Ascending aorta (tissue), 2 donors: ENCODE results near the gene PPM1D. TPM values are rescaled to one million over a fixed set of nuclear protein-coding genes. Genes with fewer than 3 reads are reported as not detected.
"Not testable (repeated sequence)": the region's sequence is repeated elsewhere in the genome, so short reads cannot be mapped to it uniquely, and the experiment has no call there.

ENCODE experiments used
- DNase-seq, 2 donors: peaks; one replicate each; pipeline ENCODE4 v3.0.0-alpha.2; 2019; ENCODE audit warnings: low spot score in 2 of 2
- H3K27ac ChIP-seq, 2 donors: fragments of 200-600 bp; sonication (generic); one replicate each; pipeline ENCODE4 v1.5.1; 2016 to 2017; ENCODE audit warnings: mild to moderate bottlenecking in 1 of 2
- H3K27me3 ChIP-seq: fragments of 200-600 bp; sonication (generic); one replicate; pipeline ENCODE4 v1.5.1; 2017
- H3K36me3 ChIP-seq, 2 donors: fragments of 200-600 bp; sonication (generic); one replicate each; pipeline ENCODE4 v1.5.1; 2016
- H3K4me1 ChIP-seq, 2 donors: fragments of 200-600 bp; sonication (generic); one replicate each; pipeline ENCODE4 v1.5.1; 2016 to 2017; ENCODE audit warnings: mild to moderate bottlenecking in 1 of 2
- H3K4me3 ChIP-seq, 2 donors: fragments of 200-600 bp; sonication (generic); one replicate each; pipeline ENCODE4 v1.5.1; 2016 to 2017; ENCODE audit warnings: mild to moderate bottlenecking in 1 of 2
- H3K9me3 ChIP-seq, 2 donors: fragments of 200-600 bp; sonication (generic); one replicate each; pipeline ENCODE4 v1.5.1; 2016
- intact Hi-C: fragments of 100-400 bp; cut with DNase I; formaldehyde crosslinking; loops from one replicate; pipeline ENCODE4 v1.15.1; 2023
- total RNA-seq: library from RNA; depleted of rRNA; stranded (reverse); fragments of >200 nt; gene quantifications from one replicate; pipeline ENCODE4 v1.1.0, GENCODE V29; 2016
- TF ChIP-seq, protein P1 (sequence below), 3 experiments: fragments of 200-600 bp in 2 of 3; fragments of 450-650 bp in 1 of 3; sonication (generic) in 2 of 3; IDR thresholded peaks; one replicate each; pipeline ENCODE4 v1.5.1; 2016 to 2019; ENCODE audit warnings: antibody characterized with exemption in 3 of 3, mild to moderate bottlenecking in 1 of 3, moderate library complexity in 1 of 3

The PPM1D gene
- total RNA-seq, 1 donor from 2014 or later = 6.0 TPM

DNA sequence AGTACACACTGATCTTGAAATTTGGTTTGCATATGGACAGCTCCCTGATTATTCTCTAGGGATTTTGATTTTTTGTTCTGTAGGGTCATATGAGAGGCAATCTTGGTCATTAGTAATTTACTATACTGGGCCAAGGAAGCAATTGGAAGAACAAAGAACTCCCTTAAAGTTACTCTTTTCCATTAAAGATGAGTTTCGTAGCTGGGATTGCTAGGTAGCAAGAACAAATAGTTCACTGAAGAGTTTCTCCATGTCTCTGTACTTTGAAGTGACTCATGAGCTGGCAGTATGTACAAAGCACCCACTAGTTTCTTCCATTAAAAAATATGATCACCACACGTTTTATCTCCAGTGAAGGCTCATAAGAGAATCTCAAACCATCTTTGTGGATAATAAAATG lies 71.5 kb downstream of the PPM1D start:
- TF ChIP-seq, protein P1, sequence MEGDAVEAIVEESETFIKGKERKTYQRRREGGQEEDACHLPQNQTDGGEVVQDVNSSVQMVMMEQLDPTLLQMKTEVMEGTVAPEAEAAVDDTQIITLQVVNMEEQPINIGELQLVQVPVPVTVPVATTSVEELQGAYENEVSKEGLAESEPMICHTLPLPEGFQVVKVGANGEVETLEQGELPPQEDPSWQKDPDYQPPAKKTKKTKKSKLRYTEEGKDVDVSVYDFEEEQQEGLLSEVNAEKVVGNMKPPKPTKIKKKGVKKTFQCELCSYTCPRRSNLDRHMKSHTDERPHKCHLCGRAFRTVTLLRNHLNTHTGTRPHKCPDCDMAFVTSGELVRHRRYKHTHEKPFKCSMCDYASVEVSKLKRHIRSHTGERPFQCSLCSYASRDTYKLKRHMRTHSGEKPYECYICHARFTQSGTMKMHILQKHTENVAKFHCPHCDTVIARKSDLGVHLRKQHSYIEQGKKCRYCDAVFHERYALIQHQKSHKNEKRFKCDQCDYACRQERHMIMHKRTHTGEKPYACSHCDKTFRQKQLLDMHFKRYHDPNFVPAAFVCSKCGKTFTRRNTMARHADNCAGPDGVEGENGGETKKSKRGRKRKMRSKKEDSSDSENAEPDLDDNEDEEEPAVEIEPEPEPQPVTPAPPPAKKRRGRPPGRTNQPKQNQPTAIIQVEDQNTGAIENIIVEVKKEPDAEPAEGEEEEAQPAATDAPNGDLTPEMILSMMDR (IDR thresholded peaks at IDR 0.05) = no peak
- H3K36me3 ChIP-seq = no peaks in the 10 kb centered on the region
- H3K4me3 ChIP-seq = no peak overlapping the region
- no peak for DNase-seq
- no peaks in the 10 kb centered on the region for H3K4me1 ChIP-seq
- H3K9me3 ChIP-seq = no peaks in the 10 kb centered on the region
- no peak overlapping the region for H3K27ac ChIP-seq
- intact Hi-C loops = loop anchor here (10.0 kb wide), 1 partner anchor 967 kb away; the partner anchor contains the start of genes PTRH2 and VMP1
- no peaks in the 10 kb centered on the region for H3K27me3 ChIP-seq

DNA sequence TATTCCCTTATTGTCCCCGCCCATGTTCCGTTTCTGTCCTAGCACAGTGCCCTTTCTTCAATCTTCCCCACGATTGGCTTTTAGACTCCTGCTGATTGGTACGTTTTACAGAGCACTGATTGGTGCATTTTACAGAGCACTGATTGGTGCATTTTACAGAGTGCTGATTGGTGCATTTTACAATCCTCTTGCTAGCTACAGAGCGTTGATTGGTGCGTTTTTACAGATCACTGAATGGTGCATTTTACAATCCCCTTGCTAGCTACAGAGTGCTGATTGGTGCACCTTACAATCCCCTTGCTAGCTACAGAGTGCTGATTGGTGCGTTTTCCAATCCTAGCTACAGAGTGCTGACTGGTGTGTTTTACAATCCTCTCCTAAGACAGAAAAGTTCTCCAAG lies 74.6 kb downstream of the PPM1D start:
- H3K27ac ChIP-seq, H3K4me1 ChIP-seq, H3K4me3 ChIP-seq, DNase-seq, H3K9me3 ChIP-seq, H3K36me3 ChIP-seq, H3K27me3 ChIP-seq: not testable (repeated sequence)
- intact Hi-C loops = loop anchor here (10.0 kb wide), 1 partner anchor 970 kb away; the partner anchor contains the start of genes PTRH2 and VMP1

DNA sequence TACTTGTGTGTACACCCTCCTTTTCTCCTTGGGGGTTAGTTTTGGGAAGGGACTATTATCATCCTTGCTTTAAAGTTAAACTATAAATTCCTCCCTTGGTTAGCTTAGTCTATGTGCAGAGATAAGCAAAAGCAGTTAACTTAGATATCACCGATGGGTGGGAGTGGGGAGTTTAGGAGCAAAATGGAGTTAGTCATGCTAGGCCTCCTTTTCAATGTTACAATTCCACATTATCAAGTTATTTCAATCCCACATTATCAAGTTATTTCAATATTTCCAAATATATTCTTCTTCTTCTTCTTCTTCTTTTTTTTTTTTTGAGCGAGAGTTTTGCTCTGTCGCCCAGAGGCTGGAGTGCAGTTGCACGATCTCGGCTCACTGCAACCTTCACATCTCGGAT lies 76.0 kb downstream of the PPM1D start:
- Histone ChIP-seq H3K4me3 (no peak overlapping the region), H3K36me3 (no peaks in the 10 kb centered on the region), H3K27ac (no peak overlapping the region), H3K4me1 (peaks cover 0 to 10% of the 10 kb centered on the region in 2 donors), H3K27me3 (no peaks in the 10 kb centered on the region), H3K9me3 (no peaks in the 10 kb centered on the region)
- intact Hi-C loops = loop anchor here (2.0 to 10.0 kb wide), 2 partner anchors 597 to 971 kb away; partner anchors contain the start of genes HEATR6, PTRH2 and VMP1
- DNase-seq = no peak
- TF ChIP-seq, protein P1 (IDR thresholded peaks at IDR 0.05) = no peak

DNA sequence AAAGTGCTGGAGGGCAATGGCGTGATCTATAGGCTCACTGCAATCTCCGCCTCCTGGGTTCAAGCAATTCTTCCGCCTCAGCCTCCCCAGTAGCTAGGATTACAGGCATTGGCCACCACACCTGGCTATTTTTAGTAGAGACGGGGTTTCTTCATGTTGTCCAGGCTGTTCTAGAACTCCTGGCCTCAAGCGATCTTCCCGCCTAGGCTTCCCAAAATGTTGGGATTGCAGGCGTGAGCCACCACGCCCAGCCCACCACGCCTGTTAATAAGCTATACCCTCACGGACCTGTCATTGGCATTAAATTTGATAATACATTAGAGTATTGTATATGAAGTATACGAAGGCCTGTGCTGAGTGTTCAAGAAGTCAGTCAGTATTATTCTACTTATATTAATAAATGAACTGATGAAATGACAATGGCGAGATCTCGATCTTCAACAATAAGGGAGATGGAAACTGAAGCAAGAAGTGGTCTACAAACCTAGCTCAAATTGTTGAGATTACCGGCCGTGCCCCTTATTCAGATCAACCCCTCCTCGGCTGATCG lies 76.8 kb downstream of the PPM1D start:
- Histone ChIP-seq H3K4me1 (peaks cover 0 to 10% of the 10 kb centered on the region in 2 donors), H3K27me3 (no peaks in the 10 kb centered on the region), H3K36me3 (peaks cover 0 to 2% of the 10 kb centered on the region in 2 donors), H3K4me3 (peak overlapping the region; percentile 71 to 79), H3K9me3 (no peaks in the 10 kb centered on the region), H3K27ac (peak overlapping the region; percentile 63 to 69)
- TF ChIP-seq, protein P1 (IDR thresholded peaks at IDR 0.05) = no peak
- DNase-seq = no peak
- intact Hi-C loops = loop anchor here (1.0 to 10.0 kb wide), 6 partner anchors 77 to 972 kb away; partner anchors contain the start of genes APPBP2, HEATR6, PPM1D and PTRH2

DNA sequence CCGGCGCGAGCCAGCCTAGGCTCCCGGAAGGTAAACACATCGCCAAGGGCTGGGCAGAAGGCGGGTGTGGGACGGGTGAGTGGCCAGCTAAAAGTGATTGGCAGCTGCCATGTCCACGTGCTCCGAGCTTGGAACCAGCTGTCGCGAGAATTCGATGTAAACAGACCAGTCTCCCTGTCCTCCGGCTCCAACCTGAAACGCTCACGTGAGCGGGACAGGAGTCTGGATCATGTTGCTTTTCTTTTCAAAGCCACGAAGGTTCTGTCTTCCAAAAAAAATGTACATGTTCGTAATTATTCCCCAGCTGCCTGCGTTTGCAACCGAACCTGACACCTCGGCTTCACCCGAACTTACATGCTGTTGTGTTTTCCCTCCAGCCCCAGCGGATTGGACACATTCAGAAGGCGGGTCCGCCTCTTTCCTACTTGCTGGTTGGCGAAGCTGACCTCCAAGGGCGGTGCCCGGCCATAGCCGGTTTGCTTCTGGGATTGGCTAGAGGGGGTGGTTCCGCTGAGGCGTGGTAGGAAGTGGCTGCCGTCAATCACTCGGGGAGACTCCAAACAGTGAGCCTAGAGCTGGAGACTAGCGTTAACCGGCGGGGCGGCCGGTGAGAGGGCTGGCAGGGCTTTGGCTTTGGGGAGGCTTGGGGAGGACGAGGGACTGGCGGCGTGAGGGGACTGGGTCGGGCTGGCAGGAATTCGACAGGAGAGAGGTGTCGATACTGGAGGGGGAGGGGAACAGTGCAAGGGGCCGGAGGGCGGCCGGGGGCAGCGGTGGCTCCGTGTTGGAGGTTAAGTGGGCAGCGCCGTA lies 77.5 kb downstream of the PPM1D start, which contains the start of gene BCAS3:
Gene BCAS3 (plus strand): TSS at position 544 of the 810 bp plus-strand sequence.
- intact Hi-C loops = loop anchor here (1.0 to 10.0 kb wide), 6 partner anchors 77 to 973 kb away; partner anchors contain the start of genes APPBP2, HEATR6, PPM1D and PTRH2
- Histone ChIP-seq H3K4me1 (peaks cover 0 to 10% of the 10 kb centered on the region in 2 donors), H3K36me3 (peaks cover 0 to 3% of the 10 kb centered on the region in 2 donors), H3K27ac (peak within 1 kb of the TSS; percentile 63 to 69), H3K9me3 (no peaks in the 10 kb centered on the region), H3K27me3 (no peaks in the 10 kb centered on the region), H3K4me3 (peak within 1 kb of the TSS; percentile 71 to 79)
- peak; percentile 98 to 99 for DNase-seq
- TF ChIP-seq, protein P1 (IDR thresholded peaks at IDR 0.05) = no peak

DNA sequence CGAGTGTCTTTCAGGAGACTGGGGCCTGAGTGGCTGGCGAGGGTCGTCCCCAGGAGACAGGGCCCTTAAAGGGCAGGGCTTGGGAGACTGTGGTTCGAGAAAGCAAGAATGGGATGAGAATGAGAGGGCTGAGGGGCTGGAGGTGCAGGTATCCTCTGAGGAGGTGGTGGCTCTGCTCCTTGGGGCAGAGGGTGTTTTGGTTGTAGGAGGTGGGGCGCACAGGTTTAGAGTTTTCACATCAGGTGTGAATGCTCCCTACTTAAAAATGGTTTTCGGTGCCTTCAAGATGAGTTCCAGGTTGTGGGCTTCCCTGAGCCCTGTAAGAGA lies 78.1 kb downstream of the PPM1D start:
- Histone ChIP-seq H3K4me3 (peak overlapping the region; percentile 71 to 79), H3K4me1 (peaks cover 0 to 10% of the 10 kb centered on the region in 2 donors), H3K27me3 (no peaks in the 10 kb centered on the region), H3K9me3 (no peaks in the 10 kb centered on the region), H3K36me3 (peaks cover 0 to 3% of the 10 kb centered on the region in 2 donors), H3K27ac (peak overlapping the region; percentile 61 to 69)
- intact Hi-C loops = loop anchor here (10.0 kb wide), 1 partner anchor 973 kb away; the partner anchor contains the start of genes PTRH2 and VMP1
- no peak for DNase-seq
- TF ChIP-seq, protein P1 (IDR thresholded peaks at IDR 0.05) = no peak
